Stimulated activated CD8-positive, alpha-beta memory T cell treated with anti-CD3 and anti-CD28 coated beads, Interleukin-4, amount 100 ng/mL, for 4 hours (primary cell): Measurements from ENCODE around the gene ZNF341.
"Not testable (repeated sequence)": the region's sequence is repeated elsewhere in the genome, so short reads cannot be mapped to it uniquely, and the experiment has no call there.

Experiments
- DNase-seq, 2 donors: peaks; one replicate each; pipeline ENCODE4 v3.0.0-alpha.2; 2020; ENCODE audit warnings: low read depth in 2 of 2, low spot score in 1 of 2

Gene ZNF341

DNA sequence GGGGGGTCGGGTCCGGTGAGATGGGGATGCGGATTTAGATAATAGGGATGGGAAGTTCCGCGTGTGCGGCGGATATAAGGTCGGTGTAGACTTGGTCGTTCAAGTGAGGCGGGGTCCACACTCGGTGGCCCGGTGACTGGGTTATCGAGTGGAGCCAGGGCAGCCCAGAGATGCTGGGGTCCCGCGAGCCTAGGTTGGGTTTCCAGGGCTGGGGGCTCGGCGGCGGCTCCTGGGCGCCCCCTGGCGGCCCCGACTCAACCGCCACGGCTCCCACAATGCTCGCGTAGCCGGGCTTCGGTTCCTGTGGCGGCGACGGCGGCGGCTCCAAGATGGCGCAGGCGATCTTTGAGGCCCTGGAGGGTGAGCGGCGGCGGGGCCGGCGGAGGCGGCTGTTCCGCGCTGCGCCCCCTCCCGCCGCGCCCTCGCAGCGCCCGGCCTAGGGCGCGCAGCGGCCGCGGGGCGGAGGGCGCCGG is at the start of gene ZNF341:
Gene ZNF341, plus strand, starts transcription at position 304 of the 473 bp plus-strand sequence. Its CDS starts 26 bp downstream, at position 330.
- peak; percentile 58 to 79 for DNase-seq

GRCh38 chr20:33684533-33685327 is 47.1 kb upstream of the ZNF341 start:
- DNase-seq, result no peak

- DNase-seq, result no peak
These were observed 46.3 kb upstream of the ZNF341 start for GRCh38 chr20:33685328-33686099.

DNA sequence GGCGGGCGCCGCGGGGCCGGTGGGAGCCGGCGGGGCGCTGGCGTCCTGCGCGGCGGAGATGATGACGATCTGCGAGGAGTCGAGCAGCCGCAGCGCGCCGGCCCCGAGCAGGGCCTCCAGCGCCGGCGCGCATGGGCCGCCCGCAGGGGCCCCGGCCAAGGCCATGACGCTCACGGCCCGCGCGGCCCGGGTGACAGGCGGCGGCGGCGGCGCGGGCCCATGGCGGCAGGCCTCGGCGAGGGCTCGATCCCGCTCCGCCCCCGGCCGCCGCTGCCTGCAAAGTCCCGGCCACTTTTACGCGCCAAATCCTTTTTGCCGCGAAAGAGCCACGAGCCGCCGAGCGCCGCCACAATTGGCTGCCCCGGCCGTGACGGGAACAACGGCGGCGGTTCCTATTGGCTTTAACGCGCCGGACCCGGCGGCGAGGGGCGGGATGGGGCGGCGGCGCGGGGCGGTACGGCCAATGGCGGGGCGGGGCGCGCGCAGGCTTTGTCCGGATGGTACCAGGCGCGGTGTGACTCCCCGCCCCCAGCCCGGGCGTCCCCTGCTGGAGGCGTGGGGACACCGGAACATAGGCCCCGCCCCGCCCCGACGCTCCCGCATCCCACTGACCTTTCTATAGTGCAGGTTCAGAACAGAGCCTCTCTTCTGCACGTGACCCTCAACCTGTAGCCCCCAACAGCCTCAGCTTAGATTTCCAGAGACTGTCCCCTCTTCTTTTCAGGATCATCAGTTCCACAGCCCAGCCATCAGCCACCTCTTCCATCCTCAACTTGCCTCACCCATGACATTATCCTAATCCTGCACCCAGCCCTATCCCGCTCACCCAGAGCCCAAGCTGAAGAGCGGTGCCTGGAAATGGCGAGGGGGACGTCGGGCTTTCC is 45.5 kb upstream of the ZNF341 start, which contains the start of gene E2F1:
Gene E2F1, minus strand, starts transcription at position 286 of the 884 bp plus-strand sequence. Its CDS starts 121 bp downstream, at position 165.
- peak; percentile 78 to 87 for DNase-seq

DNA sequence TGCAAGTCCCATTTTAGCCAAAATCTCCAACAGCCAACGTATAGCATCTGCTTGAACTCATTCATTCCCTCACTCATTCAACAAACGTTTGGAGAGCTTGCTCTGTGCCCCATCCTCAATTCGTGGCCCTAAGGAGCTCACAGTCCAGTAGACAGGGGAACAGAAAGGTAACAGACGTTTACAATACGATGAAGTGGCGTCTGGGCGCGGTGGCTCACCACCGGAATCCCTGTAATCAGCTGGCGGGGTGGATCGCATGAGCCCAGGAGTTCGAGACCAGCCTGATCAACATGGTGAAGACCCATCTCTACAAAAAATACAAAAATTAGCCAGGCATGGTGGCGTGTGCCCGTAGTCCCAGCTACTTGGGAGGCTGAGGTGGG is 44.8 kb upstream of the ZNF341 start:
- DNase-seq, result no peak

DNA sequence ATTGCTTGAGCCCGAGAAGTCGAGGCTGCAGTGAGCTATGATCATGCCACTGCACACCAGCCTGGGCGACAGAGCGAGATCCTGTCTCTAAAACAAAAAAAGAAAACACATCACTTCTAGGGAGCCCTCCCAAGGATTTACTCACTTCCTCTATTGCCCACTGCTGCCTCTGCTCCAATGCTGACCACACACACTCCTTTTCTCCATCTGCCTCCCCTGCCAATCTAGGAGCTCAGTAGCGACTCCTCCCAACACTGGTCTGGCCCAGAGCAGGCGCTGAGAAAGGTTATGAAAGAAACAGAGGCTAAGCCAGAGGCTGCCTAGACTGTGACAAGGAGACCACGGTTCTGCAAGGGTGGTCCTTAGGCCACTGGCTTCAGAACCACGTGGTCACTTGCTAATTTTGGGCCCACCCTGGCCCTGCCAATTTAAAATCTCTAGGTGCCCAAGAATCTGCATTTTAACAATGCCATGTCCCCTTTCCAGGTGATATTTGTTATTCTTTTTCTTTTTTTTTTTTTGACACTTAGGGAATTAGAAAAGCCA is 44.4 kb upstream of the ZNF341 start:
- no peak for DNase-seq

- no peak for DNase-seq
These were observed 43.5 kb upstream of the ZNF341 start for GRCh38 chr20:33687993-33688937.

DNA sequence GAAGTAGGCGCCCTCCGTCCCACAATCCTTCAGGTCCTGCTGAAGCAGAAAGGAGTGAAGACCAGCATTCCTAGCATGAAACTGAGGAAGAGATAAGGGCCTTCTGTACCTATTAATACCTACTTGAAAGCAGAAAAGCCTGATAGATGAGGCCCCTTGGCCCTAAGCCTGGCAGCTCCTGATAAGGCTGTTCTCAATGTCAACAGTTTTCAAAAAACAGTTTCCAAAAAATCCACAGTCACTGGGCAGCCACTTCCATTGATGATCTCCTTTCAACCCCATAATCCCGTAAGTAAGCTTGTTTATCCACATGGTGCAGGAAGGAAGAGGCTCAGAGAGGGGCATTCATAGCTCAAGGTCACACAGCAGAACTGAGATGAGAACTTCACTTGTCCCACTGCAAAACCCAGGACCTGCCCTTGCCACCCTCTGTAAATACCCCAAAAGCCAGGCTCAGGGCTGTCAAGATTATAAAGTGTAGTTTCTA is 42.8 kb upstream of the ZNF341 start:
- no peak for DNase-seq

- no peak for DNase-seq
These were observed 42.3 kb upstream of the ZNF341 start for GRCh38 chr20:33689493-33689892.

DNA sequence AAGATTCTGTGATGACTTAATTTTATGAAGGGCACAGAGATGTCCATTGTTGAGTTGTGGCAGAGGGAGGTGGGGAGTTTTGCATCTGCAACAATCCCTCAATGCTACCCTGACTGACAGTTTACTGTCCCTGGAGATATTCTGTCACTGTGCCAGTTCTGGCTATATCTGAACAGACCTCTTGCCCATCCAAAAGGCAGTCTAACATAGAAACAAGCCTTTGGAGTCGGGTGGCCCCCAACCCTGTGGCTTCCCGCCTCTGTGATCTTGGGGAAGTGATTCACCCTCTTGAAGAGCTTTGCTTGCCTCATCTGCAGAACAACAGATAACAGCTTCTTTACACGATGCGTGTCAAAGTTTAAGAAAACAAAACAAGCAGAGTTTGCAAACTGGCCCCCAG is 41.8 kb upstream of the ZNF341 start:
- no peak for DNase-seq

- DNase-seq, result no peak
These were observed 38.5 kb upstream of the ZNF341 start for GRCh38 chr20:33693289-33693688.

GRCh38 chr20:33693741-33694638 is 37.8 kb upstream of the ZNF341 start:
- DNase-seq, result no peak

DNA sequence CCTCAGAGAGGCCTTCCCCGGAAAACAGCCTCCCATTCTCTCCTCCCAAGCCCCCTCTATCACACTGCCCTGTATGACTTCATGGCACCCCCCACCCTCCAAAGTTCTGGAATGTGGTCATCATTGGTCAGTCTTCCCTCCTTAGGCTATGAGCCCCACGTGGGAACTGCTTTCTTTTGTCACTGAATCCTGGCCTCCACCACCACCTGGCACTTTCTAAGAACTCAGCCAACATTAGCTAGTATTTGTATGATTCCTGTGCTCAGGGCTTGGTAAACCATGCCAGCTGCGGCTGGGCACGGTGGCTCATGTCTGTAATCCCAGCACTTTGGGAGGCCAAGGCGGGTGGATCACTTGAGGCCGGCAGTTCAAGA is 37.2 kb upstream of the ZNF341 start:
- DNase-seq, result no peak

- DNase-seq, result no peak
These were observed 35.3 kb upstream of the ZNF341 start for GRCh38 chr20:33696448-33696847.

DNA sequence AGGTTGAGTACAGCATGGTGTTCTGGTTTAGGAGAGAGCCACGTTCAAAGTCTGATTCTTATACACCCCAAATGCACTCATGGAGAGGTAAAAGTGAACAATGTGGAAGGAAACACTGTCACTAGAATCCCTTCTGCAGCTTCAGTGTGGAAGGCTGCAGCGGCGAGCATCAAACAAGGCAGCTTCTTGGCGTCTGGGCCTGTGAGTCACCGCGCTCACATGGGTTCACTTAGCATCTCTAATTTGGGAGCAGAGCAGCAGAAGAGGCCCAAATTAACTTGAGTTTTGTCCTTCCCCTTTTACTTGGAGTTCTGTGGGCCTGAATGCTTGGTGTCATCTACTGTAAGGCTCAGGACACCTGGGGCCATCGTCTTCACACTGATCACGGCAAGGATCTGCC is 34.7 kb upstream of the ZNF341 start:
- DNase-seq, result no peak

- not testable (repeated sequence) for DNase-seq
These were observed 32.8 kb upstream of the ZNF341 start for GRCh38 chr20:33698966-33699365.

DNA sequence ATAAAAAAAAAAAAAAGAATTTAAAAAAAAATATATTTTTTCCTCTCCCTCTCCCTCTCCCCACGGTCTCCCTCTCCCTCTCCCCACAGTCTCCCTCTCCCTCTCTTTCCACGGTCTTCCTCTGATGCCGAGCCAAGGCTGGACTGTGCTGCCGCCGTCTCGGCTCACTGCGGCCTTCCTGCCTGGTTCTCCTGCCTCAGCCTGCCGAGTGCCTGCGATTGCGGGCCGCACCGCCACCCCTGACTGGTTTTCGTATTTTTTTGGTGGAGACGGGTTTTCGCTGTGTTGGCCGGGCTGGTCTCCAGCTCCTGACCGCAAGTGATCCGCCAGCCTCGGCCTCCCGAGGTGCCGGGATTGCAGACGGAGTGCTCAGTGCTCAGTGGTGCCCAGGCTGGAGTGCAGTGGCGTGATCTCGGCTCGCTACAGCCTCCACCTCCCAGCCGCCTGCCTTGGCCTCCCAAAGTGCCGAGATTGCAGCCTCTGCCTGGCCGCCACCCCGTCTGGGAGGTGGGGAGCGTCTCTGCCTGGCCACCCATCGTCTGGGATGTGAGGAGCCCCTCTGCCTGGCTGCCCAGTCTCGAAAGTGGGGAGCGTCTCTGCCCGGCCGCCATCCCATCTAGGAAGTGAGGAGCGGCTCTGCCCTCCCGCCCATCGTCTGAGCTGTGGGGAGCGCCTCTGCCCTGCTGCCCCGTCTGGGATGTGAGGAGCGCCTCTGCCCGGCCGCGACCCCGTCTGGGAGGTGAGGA is 30.9 kb upstream of the ZNF341 start:
- DNase-seq, result not testable (repeated sequence)
